Glomerular endothelial cell (primary cell): Measurements from ENCODE around the gene KRTAP10-2. TPM values are rescaled to one million over a fixed set of nuclear protein-coding genes. Genes with fewer than 3 reads are reported as not detected.
"Not testable (repeated sequence)": the region's sequence is repeated elsewhere in the genome, so short reads cannot be mapped to it uniquely, and the experiment has no call there.

Experiments used
- DNase-seq: peaks from one replicate; pipeline ENCODE4 v3.0.0-alpha.2; 2011; ENCODE audit warnings: low read depth, low spot score; ENCODE audit errors: extremely low read depth
- total RNA-seq: library from RNA; depleted of rRNA; stranded (reverse); fragments of >200 nt; gene quantifications from 2 replicates; pipeline ENCODE4 v1.2.3, GENCODE V29; 2015

Gene KRTAP10-2
- total RNA-seq, 1 donor from 2014 or later = not detected

DNA sequence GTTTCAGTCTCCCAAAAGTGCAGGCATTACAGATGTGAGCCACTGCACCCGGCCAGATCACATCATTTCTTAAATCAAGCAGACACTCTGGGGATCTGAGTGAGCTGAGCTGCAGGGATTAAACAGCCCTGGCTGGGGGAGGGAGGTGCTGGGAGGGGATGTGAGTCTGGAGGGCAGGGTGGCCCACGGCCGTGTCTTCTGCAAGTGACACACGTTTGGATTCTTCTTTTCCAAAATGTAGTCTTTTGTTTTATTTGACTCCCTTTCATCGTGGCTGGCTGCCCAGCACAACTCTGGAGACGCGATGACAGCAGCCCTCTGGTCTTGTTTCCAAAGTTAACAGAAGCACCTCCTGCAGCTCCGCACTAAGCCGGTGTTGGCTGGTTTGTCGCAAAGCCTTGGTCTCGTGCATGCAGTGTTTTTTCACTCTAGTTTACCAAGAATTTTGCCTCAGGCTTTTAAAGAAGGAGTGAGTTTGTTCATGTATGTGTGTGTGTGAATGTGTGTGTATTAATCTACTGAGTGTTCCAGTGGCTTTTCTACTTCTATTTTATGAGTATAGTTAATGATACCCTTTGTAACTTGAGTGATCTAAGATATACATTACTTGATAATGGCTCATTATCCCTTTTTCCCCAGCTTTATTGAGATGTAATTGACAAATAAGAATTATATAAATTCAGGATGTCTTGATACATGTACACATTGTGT is 31.9 kb upstream of the KRTAP10-2 start:
- no peak for DNase-seq

DNA sequence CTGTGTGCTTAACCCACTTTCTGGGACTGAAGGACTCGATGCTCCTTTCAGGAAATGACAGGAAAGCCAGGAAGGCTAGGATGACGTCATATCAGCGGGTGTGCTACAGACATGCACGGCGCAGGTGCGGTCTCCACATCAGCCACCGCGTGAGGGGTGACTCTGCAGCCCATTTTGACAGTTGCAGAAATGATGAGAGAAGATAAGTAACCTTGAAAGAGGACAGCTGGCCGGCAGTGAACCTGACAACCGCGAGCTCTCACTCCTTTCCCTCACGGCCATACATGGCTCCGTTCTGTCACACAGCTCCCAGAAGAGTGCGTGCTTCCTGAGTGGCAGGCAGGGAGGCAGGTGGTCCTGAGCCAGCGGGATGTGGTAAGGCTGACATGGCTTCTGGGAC is 30.8 kb upstream of the KRTAP10-2 start:
- no peak for DNase-seq

DNA sequence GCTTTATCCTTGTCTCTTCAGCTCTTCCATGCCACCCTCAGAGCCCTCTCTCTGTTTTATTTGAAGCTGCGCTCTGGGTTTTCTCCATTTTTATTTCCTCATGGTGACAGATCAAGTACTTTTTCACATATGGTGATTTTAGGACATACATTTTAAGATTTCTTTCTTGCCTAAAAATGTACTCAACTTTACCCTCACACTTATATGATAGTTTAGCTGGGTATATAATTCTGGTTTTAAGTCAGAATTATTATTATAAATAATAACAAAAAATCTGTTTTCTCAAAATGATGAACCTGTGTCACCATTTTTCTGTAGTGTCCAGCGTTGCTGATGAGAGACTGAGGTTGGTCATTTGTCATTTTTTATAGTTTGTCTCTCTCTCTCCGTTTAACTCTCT is 29.9 kb upstream of the KRTAP10-2 start:
- DNase-seq = no peak

DNA sequence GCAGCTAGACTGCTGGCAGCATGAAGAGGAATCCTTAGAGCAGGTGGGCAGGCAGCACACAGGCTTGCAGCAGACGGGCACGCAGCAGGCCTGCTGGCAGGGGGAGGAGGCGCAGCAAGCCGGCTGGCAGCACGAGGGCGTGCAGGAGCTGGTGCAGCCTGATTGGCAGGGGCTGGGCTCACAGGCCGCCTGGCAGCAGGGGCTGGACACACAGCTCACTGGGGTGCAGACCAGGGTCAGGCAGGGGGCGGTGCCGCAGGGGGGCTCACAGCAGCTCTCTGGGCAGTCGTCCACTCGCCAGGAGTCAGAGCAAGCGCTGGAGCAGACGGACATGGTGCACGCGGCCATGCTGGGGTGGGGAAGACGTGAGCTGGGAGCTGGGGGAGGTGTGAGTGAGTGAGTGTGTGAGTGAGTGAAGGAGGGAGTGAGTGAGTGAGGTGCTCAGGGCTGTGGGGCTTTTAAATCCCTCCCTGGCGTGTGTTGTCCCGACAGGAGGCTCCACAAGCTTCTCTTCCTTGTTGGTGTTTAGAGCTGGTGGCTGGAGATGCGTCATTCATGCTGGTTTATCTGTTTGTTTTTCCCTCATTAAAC is 29.0 kb upstream of the KRTAP10-2 start, which contains the start of gene KRTAP10-5:
TSS of gene KRTAP10-5 (minus strand) at position 374 of the 591 bp plus-strand sequence. CDS start at position 348, 26 bp downstream.
- DNase-seq = not testable (repeated sequence)

DNA sequence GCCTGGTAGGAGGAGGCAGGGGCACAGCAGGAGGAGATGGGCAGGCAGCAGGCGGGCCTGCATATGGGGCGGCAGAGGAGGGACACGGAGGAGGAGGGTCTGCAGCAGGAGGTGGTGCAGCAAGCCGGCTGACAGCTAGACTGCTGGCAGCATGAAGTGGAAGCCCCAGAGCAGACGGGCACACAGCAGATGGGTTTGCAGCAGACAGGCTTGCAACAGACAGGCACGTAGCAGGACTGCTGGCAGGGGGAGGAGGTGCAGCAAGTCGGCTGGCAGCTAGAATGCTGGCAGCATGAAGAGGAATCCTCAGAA is 28.5 kb upstream of the KRTAP10-2 start:
- no peak for DNase-seq

DNA sequence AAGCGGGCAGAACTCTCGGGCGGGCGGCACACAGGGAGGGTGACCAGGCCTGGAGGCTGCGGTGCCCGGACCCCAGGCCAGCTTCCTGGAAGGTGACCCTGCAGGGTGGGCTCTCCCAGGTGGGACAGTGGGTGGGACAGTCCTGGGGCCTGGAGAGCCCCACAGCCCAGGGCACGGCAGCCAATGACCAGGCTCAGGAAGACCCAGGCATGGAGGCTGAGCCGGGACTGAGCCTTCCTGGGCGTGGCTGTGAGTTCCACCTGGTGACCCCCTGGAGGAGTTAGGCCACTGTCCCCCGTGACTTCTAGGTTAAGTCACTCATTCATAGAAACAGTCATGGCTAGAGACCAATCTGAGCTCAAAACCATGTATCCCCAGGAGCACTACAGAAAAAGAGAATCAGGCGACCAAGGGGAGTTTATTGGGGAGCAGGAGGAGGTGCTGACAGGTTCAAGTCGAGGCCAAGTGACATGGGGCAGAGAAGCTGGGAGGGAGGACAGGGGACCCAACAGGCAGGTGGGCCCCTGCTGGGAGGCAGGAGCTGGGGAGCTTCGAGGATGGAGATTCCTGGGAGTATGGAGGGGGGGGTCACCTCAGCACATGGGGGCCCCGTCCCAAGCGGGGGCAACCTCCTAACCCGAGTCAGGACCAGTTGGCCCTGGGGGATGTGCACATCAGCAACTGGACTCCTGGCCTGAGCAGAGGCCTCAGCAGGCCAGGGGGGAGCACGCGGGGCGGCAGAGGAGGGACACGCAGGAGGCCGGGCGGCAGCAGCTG is 27.9 kb upstream of the KRTAP10-2 start:
- no peak for DNase-seq

DNA sequence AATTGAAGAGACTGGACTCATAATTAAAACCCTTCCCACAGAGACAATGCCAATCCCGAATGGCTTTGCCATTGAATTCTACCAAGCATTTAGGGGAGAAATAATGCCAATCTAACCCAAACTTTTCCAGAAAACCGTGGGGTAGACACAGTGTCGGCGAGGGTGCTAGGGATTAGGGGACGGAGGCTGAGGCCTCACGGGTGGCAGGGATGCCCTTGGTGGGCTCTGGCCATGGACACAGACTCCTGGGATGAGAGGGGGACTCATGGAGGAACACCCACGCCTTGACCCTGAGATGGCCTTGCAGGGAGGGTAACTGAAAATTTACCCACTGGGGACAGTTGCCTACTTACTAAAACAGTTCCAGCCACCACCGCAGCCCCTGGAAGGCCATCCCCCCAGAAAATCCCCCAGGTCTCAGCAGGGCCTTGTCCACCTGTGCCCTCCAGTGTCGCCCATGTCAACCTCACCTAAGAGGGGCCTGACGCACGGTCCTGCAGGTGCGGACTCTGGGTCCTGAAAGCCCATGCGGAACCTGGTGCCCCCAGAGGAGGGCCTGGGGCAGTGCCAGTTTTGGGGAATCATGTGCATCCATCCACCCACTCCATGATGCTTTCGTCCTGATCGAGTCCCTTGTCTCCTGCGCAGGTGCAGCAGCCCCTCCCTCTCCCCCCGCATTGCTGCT is 27.2 kb upstream of the KRTAP10-2 start:
- no peak for DNase-seq

DNA sequence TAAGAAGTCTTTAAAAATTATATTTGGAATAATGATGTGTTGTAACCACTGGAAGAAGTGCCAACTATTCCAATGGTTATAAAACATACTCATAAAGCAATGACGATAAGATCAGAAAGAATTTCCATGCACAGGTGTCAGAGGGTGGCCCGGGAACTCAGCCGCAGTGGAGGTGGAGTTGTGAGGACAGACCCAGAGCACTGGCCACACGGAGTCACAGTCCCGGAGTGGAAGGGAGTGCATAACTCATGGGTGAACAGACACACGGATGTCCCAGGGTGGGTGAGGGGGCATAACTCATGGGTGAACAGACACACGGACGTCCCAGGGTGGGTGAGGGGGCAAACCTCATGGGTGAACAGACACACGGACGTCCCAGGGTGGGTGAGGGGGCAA is 24.7 kb upstream of the KRTAP10-2 start:
- no peak for DNase-seq

DNA sequence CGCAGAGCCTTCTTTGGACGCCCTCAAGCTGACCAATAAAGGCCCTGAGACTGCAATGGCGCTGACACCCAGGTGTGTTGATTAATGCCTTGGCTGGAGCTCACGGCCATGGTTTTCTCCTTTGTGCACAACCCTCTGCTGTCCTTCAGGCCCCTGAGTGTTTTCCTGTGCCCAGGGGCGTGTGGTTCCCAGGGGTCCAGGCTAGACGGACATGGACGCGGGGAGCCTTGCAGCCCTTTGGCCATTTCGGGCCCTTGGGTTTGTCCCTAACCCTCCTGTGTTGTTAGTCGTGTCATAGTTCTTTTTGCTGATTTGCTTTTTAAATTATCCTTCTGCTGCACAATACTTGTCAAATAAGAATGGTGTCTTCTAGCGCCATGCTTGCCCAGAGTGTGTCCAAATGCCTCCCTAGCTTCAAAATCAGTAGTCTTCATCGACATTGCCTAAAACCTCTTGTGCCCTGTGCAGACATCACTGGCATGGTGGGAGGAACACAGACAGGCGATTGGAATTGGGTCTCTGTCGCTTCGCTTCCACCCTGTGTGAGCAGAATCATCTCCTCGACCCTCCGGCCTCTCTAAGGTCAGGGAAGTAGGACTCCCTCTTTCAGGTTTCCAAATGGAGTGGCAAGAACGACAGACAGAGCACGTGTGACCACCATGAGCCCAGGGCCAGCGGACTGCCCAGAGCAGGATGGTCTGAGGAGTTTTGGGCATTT is 24.2 kb upstream of the KRTAP10-2 start:
- DNase-seq = no peak

DNA sequence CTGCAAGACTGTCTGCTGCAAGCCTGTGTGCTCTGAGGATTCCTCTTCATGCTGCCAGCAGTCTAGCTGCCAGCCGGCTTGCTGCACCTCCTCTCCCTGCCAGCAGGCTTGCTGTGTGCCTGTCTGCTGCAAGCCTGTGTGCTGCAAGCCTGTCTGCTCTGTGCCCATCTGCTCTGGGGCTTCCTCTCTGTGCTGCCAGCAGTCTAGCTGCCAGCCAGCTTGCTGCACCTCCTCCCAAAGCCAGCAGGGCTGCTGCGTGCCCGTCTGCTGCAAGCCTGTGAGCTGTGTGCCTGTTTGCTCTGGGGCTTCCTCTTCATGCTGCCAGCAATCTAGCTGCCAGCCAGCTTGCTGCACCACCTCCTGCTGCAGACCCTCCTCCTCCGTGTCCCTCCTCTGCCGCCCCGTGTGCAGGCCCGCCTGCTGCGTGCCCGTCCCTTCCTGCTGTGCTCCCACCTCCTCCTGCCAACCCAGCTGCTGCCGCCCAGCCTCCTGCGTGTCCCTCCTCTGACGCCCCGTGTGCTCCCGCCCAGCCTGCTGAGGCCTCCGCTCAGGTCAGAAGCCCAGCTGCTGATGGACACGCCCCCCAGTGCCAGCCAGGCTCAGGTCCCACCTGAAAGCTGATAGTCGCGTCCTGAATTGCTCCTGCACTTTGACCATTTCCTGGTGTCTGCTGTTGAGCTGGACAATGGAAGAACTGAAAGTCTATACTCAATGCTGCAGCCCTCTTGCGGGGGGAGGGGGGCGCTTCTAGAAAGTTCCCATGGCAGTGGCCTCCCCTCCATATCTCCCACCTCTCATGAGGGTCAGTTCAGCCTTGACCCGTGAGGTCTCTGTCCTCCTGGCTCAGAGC is 23.4 kb upstream of the KRTAP10-2 start:
- DNase-seq = no peak

DNA sequence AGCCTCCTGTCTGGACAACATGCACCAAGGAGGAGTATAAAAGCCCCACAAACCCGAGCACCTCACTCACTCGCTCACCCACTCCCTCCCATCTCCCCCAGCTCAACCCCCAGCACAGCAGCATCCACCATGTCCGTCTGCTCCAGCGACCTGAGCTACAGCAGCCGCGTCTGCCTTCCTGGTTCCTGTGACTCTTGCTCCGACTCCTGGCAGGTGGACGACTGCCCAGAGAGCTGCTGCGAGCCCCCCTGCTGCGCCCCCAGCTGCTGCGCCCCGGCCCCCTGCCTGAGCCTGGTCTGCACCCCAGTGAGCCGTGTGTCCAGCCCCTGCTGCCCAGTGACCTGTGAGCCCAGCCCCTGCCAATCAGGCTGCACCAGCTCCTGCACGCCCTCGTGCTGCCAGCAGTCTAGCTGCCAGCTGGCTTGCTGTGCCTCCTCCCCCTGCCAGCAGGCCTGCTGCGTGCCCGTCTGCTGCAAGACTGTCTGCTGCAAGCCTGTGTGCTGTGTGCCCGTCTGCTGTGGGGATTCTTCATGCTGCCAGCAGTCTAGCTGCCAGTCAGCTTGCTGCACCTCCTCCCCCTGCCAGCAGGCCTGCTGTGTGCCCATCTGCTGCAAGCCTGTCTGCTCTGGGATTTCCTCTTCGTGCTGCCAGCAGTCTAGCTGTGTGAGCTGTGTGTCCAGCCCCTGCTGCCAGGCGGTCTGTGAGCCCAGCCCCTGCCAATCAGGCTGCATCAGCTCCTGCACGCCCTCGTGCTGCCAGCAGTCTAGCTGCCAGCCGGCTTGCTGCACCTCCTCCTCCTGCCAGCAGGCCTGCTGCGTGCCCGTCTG is 22.5 kb upstream of the KRTAP10-2 start, which contains the start of gene KRTAP10-4:
TSS of gene KRTAP10-4 (plus strand) at position 100 of the 827 bp plus-strand sequence. CDS start at position 130, 30 bp downstream.
- not testable (repeated sequence) for DNase-seq

DNA sequence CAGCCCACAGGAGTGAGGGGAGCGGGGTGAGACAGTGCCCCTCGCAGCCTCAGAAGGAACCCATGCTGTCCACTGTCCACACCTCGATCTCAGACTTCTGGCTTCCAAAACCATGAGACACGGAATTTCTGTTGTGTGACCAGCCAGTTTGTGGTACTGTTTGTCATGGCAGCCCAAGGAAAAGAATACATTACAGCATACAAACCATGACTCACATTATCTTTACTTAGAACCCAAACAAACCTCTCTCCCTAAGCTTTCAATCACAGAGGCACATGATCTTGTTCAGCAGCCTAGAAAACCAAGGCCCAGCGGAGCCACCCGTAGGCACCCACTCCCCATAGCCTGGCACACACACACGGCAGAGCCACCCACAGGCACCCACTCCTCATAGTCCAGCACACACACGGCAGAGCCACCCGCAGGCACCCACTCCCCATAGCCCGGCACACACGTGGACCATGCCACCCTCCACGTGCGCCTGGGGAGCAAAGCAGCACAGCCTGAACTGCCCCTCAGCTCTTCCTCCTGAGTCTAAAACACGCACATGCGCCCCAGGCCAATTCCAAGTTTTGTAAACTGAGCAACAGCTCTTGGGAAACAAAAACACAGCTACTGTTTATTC is 21.8 kb upstream of the KRTAP10-2 start:
- DNase-seq = no peak

DNA sequence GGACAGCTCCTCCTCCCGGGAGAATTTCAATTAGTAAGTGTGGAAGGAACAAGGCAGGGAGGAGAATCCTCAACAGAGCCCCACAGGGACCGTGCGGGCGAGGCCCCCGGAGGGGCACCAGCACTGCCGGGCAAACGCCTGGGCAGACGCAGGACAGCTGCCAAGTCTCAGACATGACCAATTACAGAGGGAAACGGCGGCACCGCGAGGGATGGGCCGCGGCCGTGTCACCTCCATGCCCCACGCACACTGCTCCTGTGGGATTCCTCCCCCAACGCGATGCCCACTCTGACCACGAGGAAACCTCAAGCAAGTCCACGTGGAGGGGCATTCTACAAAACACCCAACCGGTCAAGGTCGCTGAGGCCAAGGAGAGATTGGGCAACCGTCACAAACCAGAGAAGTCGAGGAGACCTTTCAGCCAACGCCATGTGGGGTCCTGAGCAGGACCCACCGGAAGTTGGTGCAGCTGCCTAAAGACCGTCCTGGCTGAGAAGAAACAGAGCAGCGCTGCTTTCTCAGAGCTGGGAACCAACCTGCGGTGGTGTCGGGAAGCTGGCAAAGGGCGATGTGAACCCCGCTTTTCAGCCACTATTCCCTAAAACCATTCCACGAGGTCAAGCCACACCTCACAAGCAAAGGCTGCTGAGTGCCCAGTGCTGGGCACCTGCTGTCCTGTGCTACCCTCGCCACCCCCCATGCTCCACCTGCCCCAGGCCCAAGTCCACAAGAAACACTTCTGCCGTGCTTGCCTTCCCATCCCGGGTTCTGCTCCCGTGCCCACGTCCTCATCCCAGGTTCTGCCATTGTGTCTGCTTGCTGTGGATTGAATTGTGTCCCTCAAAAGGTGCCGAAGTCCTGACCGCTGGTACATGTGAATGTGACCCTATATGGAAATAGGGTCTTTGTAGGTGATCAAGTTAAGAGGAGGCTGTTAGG is 20.8 kb upstream of the KRTAP10-2 start:
- DNase-seq = no peak

DNA sequence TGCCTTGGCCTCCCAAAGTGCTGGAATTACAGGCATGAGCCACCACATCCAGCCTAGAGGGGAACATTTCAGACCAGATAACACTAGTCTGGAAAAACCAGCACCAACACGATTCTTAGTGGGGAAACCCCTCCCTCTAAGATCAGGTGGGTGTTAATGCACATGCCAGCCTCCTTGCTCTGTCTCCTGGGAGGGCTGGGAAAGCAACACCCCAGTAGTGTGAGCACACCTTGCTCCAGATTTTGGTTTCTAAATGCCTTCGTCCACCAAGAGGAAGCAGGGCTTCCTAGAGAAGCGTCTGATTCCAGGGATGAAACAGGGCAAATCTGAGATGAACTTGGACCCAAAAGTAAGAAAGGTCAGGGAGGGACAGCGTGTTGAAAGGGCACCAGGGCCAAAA is 20.0 kb upstream of the KRTAP10-2 start:
- no peak for DNase-seq

DNA sequence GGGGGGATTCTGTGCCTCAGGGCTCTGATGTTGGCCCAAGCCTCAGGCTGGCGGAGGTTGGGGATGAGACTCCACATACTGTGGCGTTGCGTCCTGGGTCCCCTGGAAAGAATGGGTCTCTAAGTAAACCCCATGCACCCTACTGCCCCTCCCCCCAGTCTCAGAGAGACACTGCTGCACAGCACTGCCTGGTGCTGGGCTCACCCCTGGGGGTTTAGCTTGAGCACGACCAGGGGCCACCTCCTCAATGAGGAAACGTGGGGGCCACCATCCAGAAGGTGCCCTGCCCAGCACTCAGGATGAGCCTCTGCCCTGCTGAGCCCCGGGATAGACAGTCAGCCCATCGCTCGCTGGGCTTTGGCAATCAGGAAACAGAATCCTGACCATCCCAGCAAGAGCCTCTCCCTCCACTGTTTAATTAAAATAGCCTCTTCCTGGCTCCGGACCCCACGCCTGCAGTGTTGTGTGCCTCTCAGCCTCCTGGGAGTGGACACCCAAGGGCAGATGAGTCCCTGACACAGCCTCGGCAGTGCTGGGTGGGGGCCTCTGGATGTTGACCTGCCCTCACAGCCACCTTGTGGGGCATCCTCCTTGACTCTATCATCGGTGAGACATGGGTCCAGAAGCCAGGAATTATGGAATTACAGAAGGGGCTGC is 18.7 kb upstream of the KRTAP10-2 start:
- DNase-seq = no peak

DNA sequence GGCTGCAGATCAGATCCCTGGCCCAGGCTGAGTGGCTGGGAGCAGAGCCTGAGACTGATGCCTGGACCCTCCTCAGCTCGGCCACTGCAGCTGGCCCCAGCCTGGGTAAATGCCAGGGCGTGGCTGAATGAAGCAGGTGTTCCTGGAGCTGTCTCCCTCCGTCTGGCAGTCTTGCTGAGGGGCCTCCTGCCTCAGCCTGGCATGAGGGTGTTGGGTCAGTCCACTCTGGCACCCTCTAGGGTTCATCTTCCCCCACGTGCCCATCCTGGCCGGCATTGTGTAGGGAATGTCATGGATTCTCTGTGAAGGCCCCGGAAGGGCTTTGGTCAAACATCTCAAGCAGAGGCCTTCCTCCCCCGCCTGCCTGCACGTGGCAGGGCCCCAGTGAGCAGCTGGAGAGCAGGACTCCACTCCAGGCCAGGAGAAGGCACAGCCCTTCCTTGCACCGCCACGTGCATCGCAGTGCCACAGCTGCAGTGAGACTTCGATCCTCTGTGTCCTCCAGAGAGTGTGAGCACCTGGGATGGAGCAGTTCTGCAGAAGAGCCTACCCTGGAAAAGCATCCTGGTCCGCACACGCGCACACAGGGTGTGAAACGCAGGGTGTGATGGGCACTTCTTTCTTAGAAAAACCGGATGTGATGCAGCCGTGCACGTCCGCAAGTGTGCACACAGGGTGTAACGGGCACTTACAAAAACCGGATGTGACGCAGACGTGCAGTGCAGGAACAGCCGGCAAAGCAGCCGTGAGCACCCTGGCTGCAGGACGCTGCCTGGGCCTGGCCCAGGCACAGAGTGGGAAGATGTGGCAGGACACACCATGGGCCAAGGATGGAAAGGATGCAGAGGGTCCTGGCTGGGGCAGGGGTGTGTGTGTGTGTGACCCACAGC is 17.6 kb upstream of the KRTAP10-2 start:
- DNase-seq = no peak
